ENCODE data around the gene SPANXN2. TPM values are rescaled to one million over a fixed set of nuclear protein-coding genes. Genes with fewer than 3 reads are reported as not detected.

Gene SPANXN2
- polyA plus RNA-seq, 1 donor from 2014 or later = not detected

GRCh38 chrX:143757887-143758286, 37.3 kb upstream of the SPANXN2 start:
- Histone ChIP-seq H3F3A (ENCODE audit: insufficient read depth, low read length, poor library complexity, severe bottlenecking) (no peaks in the 10 kb centered on the region), H3K9ac (ENCODE audit: low read length) (no peak overlapping the region), H4K20me1 (ENCODE audit: insufficient read depth) (no peaks in the 10 kb centered on the region), H3K27me3 (ENCODE audit: insufficient read depth, low read depth, low read length) (no peaks in the 10 kb centered on the region), H3K79me2 (replicated peaks; ENCODE audit: insufficient read depth, low read length) (no peaks in the 10 kb centered on the region), H3K27ac (ENCODE audit: low read length) (no peak overlapping the region), H3K36me3 (ENCODE audit: insufficient read depth, low read length) (no peaks in the 10 kb centered on the region), H2AFZ (ENCODE audit: low read depth, low read length) (no peak overlapping the region), H3K9me2 (ENCODE audit: insufficient read depth, low read length) (no peaks in the 10 kb centered on the region), H3K4me3 (ENCODE audit: low read length) (no peak overlapping the region), H3K9me3 (ENCODE audit: low read length) (no peaks in the 10 kb centered on the region), H3K4me2 (ENCODE audit: low read length) (no peak overlapping the region)
- TF ChIP-seq, protein P1, sequence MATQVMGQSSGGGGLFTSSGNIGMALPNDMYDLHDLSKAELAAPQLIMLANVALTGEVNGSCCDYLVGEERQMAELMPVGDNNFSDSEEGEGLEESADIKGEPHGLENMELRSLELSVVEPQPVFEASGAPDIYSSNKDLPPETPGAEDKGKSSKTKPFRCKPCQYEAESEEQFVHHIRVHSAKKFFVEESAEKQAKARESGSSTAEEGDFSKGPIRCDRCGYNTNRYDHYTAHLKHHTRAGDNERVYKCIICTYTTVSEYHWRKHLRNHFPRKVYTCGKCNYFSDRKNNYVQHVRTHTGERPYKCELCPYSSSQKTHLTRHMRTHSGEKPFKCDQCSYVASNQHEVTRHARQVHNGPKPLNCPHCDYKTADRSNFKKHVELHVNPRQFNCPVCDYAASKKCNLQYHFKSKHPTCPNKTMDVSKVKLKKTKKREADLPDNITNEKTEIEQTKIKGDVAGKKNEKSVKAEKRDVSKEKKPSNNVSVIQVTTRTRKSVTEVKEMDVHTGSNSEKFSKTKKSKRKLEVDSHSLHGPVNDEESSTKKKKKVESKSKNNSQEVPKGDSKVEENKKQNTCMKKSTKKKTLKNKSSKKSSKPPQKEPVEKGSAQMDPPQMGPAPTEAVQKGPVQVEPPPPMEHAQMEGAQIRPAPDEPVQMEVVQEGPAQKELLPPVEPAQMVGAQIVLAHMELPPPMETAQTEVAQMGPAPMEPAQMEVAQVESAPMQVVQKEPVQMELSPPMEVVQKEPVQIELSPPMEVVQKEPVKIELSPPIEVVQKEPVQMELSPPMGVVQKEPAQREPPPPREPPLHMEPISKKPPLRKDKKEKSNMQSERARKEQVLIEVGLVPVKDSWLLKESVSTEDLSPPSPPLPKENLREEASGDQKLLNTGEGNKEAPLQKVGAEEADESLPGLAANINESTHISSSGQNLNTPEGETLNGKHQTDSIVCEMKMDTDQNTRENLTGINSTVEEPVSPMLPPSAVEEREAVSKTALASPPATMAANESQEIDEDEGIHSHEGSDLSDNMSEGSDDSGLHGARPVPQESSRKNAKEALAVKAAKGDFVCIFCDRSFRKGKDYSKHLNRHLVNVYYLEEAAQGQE (IDR thresholded peaks at IDR 0.05; ENCODE audit: borderline replicate concordance) = no peak
- TF ChIP-seq MXI1 (conservative IDR thresholded peaks at IDR 0.05; ENCODE audit: poor library complexity, severe bottlenecking) = no peak
- TF ChIP-seq TAF1 (IDR thresholded peaks at IDR 0.05; ENCODE audit: low read depth) = no peak
- TF ChIP-seq, protein P2, sequence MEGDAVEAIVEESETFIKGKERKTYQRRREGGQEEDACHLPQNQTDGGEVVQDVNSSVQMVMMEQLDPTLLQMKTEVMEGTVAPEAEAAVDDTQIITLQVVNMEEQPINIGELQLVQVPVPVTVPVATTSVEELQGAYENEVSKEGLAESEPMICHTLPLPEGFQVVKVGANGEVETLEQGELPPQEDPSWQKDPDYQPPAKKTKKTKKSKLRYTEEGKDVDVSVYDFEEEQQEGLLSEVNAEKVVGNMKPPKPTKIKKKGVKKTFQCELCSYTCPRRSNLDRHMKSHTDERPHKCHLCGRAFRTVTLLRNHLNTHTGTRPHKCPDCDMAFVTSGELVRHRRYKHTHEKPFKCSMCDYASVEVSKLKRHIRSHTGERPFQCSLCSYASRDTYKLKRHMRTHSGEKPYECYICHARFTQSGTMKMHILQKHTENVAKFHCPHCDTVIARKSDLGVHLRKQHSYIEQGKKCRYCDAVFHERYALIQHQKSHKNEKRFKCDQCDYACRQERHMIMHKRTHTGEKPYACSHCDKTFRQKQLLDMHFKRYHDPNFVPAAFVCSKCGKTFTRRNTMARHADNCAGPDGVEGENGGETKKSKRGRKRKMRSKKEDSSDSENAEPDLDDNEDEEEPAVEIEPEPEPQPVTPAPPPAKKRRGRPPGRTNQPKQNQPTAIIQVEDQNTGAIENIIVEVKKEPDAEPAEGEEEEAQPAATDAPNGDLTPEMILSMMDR (IDR thresholded peaks at IDR 0.05; ENCODE audit: poor library complexity, severe bottlenecking) = no peak
- no peak for TF ChIP-seq EZH2 (IDR thresholded peaks at IDR 0.05; ENCODE audit: borderline replicate concordance, insufficient read depth, low read length, poor library complexity, severe bottlenecking)
- TF ChIP-seq RAD21 (conservative IDR thresholded peaks at IDR 0.05) = no peak
- TF ChIP-seq POLR2AphosphoS5 (IDR thresholded peaks at IDR 0.05) = no peak
- no peak for TF ChIP-seq SMC3 (conservative IDR thresholded peaks at IDR 0.05; ENCODE audit: poor library complexity)
- no peak for TF ChIP-seq EP300 (conservative IDR thresholded peaks at IDR 0.05; ENCODE audit: poor library complexity, severe bottlenecking)

DNA sequence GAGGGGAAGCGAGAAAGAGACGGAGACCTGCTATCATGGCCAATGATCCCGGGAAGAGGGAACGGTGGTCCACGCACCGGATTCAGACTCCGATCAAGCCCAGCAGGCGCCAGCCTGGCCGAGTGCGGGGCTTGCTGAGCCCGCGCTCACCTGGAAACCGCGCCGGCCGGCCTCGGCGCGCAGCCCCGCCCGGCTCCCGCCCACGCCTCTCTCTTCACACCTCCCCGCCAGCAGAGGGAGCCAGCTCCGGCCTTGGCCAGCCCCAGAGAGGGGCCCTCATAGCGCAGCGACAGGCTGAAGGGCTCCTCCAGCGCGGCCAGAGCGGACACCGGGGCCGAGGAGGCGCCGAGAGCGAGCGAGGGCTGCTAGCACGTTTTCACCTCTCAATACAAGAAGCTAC, 36.8 kb upstream of the SPANXN2 start:
- no peak overlapping the region for H3K27ac ChIP-seq (ENCODE audit: low read length)
- H3K9me2 ChIP-seq (ENCODE audit: insufficient read depth, low read length) = no peaks in the 10 kb centered on the region
- no peak overlapping the region for H3K9ac ChIP-seq (ENCODE audit: low read length)
- H4K20me1 ChIP-seq (ENCODE audit: insufficient read depth) = no peaks in the 10 kb centered on the region
- no peaks in the 10 kb centered on the region for H3F3A ChIP-seq (ENCODE audit: insufficient read depth, low read length, poor library complexity, severe bottlenecking)
- H3K79me2 ChIP-seq (replicated peaks; ENCODE audit: insufficient read depth, low read length) = no peaks in the 10 kb centered on the region
- H3K4me2 ChIP-seq (ENCODE audit: low read length) = no peak overlapping the region
- H2AFZ ChIP-seq (ENCODE audit: low read depth, low read length) = no peak overlapping the region
- H3K36me3 ChIP-seq (ENCODE audit: insufficient read depth, low read length) = no peaks in the 10 kb centered on the region
- no peaks in the 10 kb centered on the region for H3K27me3 ChIP-seq (ENCODE audit: insufficient read depth, low read depth, low read length)
- H3K4me3 ChIP-seq (ENCODE audit: low read length) = no peak overlapping the region
- H3K9me3 ChIP-seq (ENCODE audit: low read length) = no peaks in the 10 kb centered on the region
- no peak for TF ChIP-seq SMC3 (conservative IDR thresholded peaks at IDR 0.05; ENCODE audit: poor library complexity)
- TF ChIP-seq, protein P1 (IDR thresholded peaks at IDR 0.05; ENCODE audit: borderline replicate concordance) = no peak
- no peak for TF ChIP-seq MXI1 (conservative IDR thresholded peaks at IDR 0.05; ENCODE audit: poor library complexity, severe bottlenecking)
- no peak for TF ChIP-seq EP300 (conservative IDR thresholded peaks at IDR 0.05; ENCODE audit: poor library complexity, severe bottlenecking)
